ENCODE measurements around the gene HLCS. TPM values are rescaled to one million over a fixed set of nuclear protein-coding genes. Genes with fewer than 3 reads are reported as not detected.

HLCS gene
- total RNA-seq, 1 donor from 2014 or later, result 15.3 TPM

GRCh38 chr21:36859744-36860501 lies 106.5 kb downstream of the HLCS start:
- Mint-ChIP-seq H3K27ac (peak overlapping the region; percentile 32), H3K36me3 (ENCODE audit: low read depth) (peaks cover 3% of the 10 kb centered on the region), H3K27me3 (no peaks in the 10 kb centered on the region), H3K9me3 (no peaks in the 10 kb centered on the region), H3K4me3 (no peak overlapping the region), H3K4me1 (peaks cover 24% of the 10 kb centered on the region)
- DNase-seq, result peak; percentile 84
- intact Hi-C loops (cut with micrococcal nuclease), result no loop called here

DNA sequence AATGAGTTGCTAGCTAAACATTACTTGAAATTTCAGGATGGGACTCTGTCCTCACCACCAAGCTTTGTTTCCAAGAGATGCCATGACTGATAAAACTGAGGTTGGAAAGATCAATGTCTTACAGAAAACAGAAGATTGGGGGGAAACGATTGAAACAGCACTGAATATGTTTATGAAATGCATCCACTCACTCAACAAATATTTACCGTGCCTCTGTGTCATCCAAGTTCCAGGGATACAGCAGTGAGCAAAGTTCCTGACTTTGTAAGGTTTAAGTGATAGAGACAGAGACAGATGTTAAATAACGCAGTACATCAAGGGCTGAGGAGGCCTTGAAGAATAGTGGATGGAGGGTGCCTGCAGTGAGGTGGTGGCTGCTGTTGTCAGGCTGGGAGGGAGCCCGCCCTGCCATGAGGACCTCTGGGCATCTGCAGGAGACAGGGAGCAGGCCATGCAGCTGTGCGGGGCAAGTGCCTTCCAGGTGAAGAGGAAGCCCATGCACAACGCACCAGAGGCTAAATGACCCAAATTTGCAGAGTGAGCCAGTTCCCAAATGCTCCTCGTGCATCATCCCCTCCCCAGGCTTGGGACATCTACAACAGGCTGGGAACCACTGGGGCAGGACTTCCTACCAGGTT lies 108.0 kb downstream of the HLCS start:
- no peaks in the 10 kb centered on the region for H3K27me3 Mint-ChIP-seq
- no peak overlapping the region for H3K4me3 Mint-ChIP-seq
- H3K36me3 Mint-ChIP-seq (ENCODE audit: low read depth), result peaks cover 3% of the 10 kb centered on the region
- H3K9me3 Mint-ChIP-seq, result no peaks in the 10 kb centered on the region
- no peak for DNase-seq
- H3K27ac Mint-ChIP-seq, result no peak overlapping the region
- intact Hi-C loops (cut with micrococcal nuclease), result no loop called here
- peaks cover 24% of the 10 kb centered on the region for H3K4me1 Mint-ChIP-seq

DNA sequence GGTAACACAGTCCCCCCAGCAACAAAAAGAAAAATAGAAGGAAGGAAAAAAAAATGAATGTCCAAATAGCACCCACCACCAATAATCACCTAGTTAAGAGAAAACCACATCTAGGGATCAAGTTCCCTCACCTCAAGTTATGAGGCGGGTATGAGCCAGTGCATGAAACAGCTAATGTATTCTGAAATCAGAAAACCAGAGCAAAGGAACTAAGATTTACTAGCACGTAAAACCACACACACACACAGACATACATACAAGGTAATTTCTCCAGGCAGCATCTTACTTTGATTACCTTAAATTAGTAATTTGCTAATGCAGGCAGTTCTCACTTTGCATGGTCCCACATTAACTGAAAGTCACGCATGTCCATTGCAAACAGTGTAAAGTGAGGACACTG lies 109.8 kb downstream of the HLCS start:
- Mint-ChIP-seq H3K9me3 (no peaks in the 10 kb centered on the region), H3K27me3 (no peaks in the 10 kb centered on the region), H3K4me3 (no peak overlapping the region), H3K36me3 (ENCODE audit: low read depth) (peaks cover under 1% of the 10 kb centered on the region), H3K27ac (no peak overlapping the region), H3K4me1 (peaks cover 23% of the 10 kb centered on the region)
- no peak for DNase-seq
- intact Hi-C loops (cut with micrococcal nuclease), result no loop called here

GRCh38 chr21:36854391-36854790 lies 112.1 kb downstream of the HLCS start:
- H3K27me3 Mint-ChIP-seq, result no peaks in the 10 kb centered on the region
- no peaks in the 10 kb centered on the region for H3K9me3 Mint-ChIP-seq
- H3K36me3 Mint-ChIP-seq (ENCODE audit: low read depth), result no peaks in the 10 kb centered on the region
- peak; percentile 68 for DNase-seq
- H3K4me3 Mint-ChIP-seq, result no peak overlapping the region
- H3K27ac Mint-ChIP-seq, result no peak overlapping the region
- intact Hi-C loops (cut with micrococcal nuclease), result no loop called here
- H3K4me1 Mint-ChIP-seq, result peaks cover 13% of the 10 kb centered on the region

- intact Hi-C loops (cut with micrococcal nuclease), result no loop called here
- no peak for DNase-seq
- Mint-ChIP-seq H3K27me3 (no peaks in the 10 kb centered on the region), H3K4me1 (peaks cover 8% of the 10 kb centered on the region), H3K4me3 (no peak overlapping the region), H3K9me3 (no peaks in the 10 kb centered on the region), H3K36me3 (ENCODE audit: low read depth) (no peaks in the 10 kb centered on the region), H3K27ac (no peak overlapping the region)
Observed at GRCh38 chr21:36852864-36853263, 113.6 kb downstream of the HLCS start.

- intact Hi-C loops (cut with micrococcal nuclease), result no loop called here
- Mint-ChIP-seq H3K36me3 (ENCODE audit: low read depth) (no peaks in the 10 kb centered on the region), H3K27ac (no peak overlapping the region), H3K9me3 (no peaks in the 10 kb centered on the region), H3K4me1 (peaks cover 8% of the 10 kb centered on the region), H3K27me3 (no peaks in the 10 kb centered on the region), H3K4me3 (no peak overlapping the region)
- no peak for DNase-seq
Observed at GRCh38 chr21:36852293-36852692, 114.2 kb downstream of the HLCS start.

DNA sequence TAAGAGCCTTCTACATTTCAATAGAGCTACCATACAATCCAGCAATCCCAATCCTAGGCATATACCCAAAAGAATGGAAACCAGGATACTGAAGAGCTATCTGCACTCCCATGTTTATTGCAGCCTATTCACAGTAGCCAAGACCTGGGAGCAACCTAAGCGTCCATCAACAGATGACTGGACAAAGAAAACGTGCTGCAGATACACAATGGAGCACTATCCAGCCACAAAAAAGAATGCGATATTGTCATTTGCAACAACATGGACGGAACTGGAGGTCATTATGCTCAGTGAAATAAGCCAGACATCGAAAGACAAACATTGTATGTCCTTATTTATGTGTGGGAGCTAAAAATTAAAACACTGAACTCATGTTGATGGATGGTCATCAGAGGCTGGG lies 115.3 kb downstream of the HLCS start:
- Mint-ChIP-seq H3K36me3 (ENCODE audit: low read depth) (no peaks in the 10 kb centered on the region), H3K4me1 (peaks cover 8% of the 10 kb centered on the region), H3K27ac (no peak overlapping the region), H3K9me3 (no peaks in the 10 kb centered on the region), H3K4me3 (no peak overlapping the region), H3K27me3 (no peaks in the 10 kb centered on the region)
- no peak for DNase-seq
- intact Hi-C loops (cut with micrococcal nuclease), result no loop called here

- H3K36me3 Mint-ChIP-seq (ENCODE audit: low read depth), result no peaks in the 10 kb centered on the region
- no peaks in the 10 kb centered on the region for H3K9me3 Mint-ChIP-seq
- H3K27ac Mint-ChIP-seq, result no peak overlapping the region
- no peak for DNase-seq
- intact Hi-C loops (cut with micrococcal nuclease), result no loop called here
- H3K27me3 Mint-ChIP-seq, result no peaks in the 10 kb centered on the region
- H3K4me3 Mint-ChIP-seq, result no peak overlapping the region
- peaks cover 8% of the 10 kb centered on the region for H3K4me1 Mint-ChIP-seq
Observed at GRCh38 chr21:36850372-36850771, 116.1 kb downstream of the HLCS start.

DNA sequence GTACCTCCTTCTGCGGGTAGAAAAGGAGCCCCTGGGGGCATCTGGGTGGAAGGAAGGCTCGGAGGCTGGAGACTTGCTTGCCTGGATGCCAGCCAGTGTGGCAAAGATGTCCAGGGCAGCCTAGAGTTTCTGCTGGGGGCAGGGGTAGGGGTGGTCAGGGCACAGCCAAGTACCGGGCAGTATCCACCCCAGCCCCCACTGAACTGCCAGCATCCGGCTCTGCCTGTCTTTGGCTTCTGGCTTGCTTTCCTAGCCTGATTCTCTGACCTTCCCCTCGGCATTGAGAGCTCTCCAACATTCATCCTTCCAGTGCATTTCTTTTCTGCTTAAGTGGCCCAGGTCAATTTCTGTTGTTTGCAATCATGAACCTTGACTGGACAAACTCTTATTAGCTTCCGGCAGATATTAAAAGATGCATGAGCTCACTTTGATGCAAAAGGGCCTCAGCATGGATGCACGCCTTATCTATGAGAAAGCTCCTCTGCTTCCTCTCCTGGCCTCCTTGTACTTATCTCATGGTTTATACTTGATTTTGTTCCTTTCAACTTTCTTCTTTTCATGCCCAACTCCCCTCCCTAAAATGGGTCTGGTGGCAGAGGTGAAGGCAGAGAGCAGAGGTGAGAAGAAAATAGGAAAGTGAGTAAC lies 116.9 kb downstream of the HLCS start:
- intact Hi-C loops (cut with micrococcal nuclease), result no loop called here
- H3K9me3 Mint-ChIP-seq, result no peaks in the 10 kb centered on the region
- DNase-seq, result no peak
- H3K4me3 Mint-ChIP-seq, result no peak overlapping the region
- peaks cover 8% of the 10 kb centered on the region for H3K4me1 Mint-ChIP-seq
- no peaks in the 10 kb centered on the region for H3K36me3 Mint-ChIP-seq (ENCODE audit: low read depth)
- no peak overlapping the region for H3K27ac Mint-ChIP-seq
- H3K27me3 Mint-ChIP-seq, result no peaks in the 10 kb centered on the region

- H3K9me3 Mint-ChIP-seq, result no peaks in the 10 kb centered on the region
- H3K36me3 Mint-ChIP-seq (ENCODE audit: low read depth), result no peaks in the 10 kb centered on the region
- H3K4me3 Mint-ChIP-seq, result no peak overlapping the region
- H3K27ac Mint-ChIP-seq, result no peak overlapping the region
- no peaks in the 10 kb centered on the region for H3K27me3 Mint-ChIP-seq
- intact Hi-C loops (cut with micrococcal nuclease), result no loop called here
- H3K4me1 Mint-ChIP-seq, result peaks cover 8% of the 10 kb centered on the region
- no peak for DNase-seq
Observed at GRCh38 chr21:36848730-36849274, 117.7 kb downstream of the HLCS start.

GRCh38 chr21:36847189-36847588 lies 119.3 kb downstream of the HLCS start:
- Mint-ChIP-seq H3K4me3 (no peak overlapping the region), H3K9me3 (no peaks in the 10 kb centered on the region), H3K27me3 (no peaks in the 10 kb centered on the region), H3K4me1 (no peaks in the 10 kb centered on the region), H3K27ac (no peak overlapping the region), H3K36me3 (ENCODE audit: low read depth) (no peaks in the 10 kb centered on the region)
- DNase-seq, result no peak
- intact Hi-C loops (cut with micrococcal nuclease), result no loop called here

GRCh38 chr21:36846631-36847030 lies 119.8 kb downstream of the HLCS start:
- intact Hi-C loops (cut with micrococcal nuclease), result no loop called here

DNA sequence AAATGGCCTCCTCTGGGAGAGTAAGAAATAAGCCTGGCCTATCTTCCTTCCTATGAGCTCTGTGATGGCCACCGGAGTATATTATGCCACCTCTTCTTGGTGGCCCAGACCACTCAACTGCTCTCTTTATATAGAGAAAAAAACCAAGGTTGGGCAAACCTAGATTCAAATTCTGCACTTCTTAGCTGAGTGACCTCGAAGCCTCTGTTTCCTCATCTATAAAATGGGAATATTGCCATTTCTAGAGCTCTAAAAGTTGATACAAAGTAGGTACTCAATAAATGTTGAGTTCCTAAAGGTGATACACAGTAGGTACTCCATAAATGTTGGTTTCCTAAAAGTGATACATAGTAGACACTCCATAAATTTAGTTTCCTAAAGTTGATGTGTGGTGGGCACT lies 120.7 kb downstream of the HLCS start:
- no peaks in the 10 kb centered on the region for H3K9me3 Mint-ChIP-seq
- no peaks in the 10 kb centered on the region for H3K4me1 Mint-ChIP-seq
- no peak overlapping the region for H3K27ac Mint-ChIP-seq
- no peaks in the 10 kb centered on the region for H3K36me3 Mint-ChIP-seq (ENCODE audit: low read depth)
- DNase-seq, result no peak
- H3K27me3 Mint-ChIP-seq, result no peaks in the 10 kb centered on the region
- H3K4me3 Mint-ChIP-seq, result no peak overlapping the region
- intact Hi-C loops (cut with micrococcal nuclease), result no loop called here

More at GRCh38 chr21:36846631-36847030, 119.8 kb downstream of the HLCS start:
- Mint-ChIP-seq H3K36me3 (ENCODE audit: low read depth) (no peaks in the 10 kb centered on the region), H3K4me3 (no peak overlapping the region), H3K9me3 (no peaks in the 10 kb centered on the region), H3K27me3 (no peaks in the 10 kb centered on the region), H3K4me1 (no peaks in the 10 kb centered on the region), H3K27ac (no peak overlapping the region)
- DNase-seq, result no peak

DNA sequence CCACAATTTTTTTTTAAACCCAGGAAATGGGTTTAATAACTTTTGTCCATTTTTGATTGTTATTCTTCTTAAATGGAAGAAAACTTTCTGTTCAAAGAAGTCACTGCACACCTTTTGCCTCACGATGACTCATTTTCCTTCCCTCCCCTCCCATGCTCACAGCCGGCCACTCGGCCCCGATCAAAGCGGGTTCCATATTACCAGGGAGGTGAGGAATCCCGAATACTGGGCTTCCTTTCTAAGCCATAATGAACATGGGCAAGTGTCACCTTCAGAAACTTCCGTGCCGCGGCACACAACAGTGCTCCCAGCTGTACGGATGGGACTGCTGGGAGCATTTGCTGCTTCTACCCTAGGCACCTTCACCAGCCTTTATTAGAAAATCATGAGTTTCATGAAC lies 121.4 kb downstream of the HLCS start:
- intact Hi-C loops (cut with micrococcal nuclease), result no loop called here
- no peaks in the 10 kb centered on the region for H3K36me3 Mint-ChIP-seq (ENCODE audit: low read depth)

More for the DNA sequence above, 121.4 kb downstream of the HLCS start:
- no peaks in the 10 kb centered on the region for H3K4me1 Mint-ChIP-seq
- H3K4me3 Mint-ChIP-seq, result no peak overlapping the region
- H3K9me3 Mint-ChIP-seq, result no peaks in the 10 kb centered on the region
- H3K27me3 Mint-ChIP-seq, result no peaks in the 10 kb centered on the region
- DNase-seq, result no peak
- H3K27ac Mint-ChIP-seq, result no peak overlapping the region

Measured in activated CD4-positive, alpha-beta T cell treated with anti-CD3 and anti-CD28 coated beads, Interleukin-2, amount 10 ng/mL, durations not matched to agents 24 days and 14 days (primary cell).